HG03025 (cell line): ENCODE measurements around the gene ACHE.
A peak's percentile ranks its signal among the peaks of the same experiment; 100 is the strongest.
"Not testable (repeated sequence)": the region's sequence is repeated elsewhere in the genome, so short reads cannot be mapped to it uniquely, and the experiment has no call there.

Experiments
- ATAC-seq: cut with Tn5 transposase; IDR thresholded peaks from one replicate; pipeline ENCODE4 v1.9.1; 2021; ENCODE audit warnings: mild to moderate bottlenecking, moderate library complexity; ENCODE audit not compliant: unreplicated experiment, low FRiP score

ACHE gene

DNA sequence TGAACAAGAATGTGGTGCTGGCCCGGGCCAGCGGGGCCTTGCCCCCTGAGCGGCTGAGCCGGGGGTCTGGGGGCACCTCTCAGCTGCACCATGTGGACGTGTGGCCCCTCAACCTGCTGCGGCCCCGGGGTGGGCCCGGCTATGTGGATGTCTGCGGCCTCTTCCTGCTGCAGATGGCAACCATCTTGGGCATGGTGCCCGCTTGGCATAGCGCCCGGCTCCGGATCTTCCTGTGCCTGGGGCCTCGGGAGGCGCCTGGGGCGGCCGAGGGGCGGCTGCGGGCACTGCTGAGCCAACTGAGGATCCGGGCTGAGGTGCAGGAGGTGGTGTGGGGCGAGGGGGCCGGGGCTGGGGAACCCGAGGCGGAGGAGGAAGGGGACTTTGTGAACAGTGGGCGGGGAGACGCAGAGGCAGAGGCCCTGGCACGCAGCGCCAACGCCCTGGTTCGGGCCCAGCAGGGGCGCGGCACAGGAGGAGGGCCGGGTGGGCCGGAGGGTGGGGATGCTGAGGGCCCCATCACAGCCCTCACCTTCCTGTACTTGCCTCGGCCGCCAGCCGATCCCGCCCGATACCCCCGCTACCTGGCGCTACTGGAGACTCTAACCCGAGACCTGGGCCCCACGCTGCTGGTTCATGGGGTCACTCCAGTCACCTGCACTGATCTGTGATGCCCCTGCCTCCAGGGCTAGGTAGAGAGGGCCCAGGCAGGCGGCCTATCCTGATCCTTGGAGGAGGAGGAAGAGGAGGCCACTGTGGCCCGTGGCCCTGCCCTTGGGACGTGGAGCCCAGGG lies 29.6 kb downstream of the ACHE start:
- ATAC-seq: no peak

DNA sequence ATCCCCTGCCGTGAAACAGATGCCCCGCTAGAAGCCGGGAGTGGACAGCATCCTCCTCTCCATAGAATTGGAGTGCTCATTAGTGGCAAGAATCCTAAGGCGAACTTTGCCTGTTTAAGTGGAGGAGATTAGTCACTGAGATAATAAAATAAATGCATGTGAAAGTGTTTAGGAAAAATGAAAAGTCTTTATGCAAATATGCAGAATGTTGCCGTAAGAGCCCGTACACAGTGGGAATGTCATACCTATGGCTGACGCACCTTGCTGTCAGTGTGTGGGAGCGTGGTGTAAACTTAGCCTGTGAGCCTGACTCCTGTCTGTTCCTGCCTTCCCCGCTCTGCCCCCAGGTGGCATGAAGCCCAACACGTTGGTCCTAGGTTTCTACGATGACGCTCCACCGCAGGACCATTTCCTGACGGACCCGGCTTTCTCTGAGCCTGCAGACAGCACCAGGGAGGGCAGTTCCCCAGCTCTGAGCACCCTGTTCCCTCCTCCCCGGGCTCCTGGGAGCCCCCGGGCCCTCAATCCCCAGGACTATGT lies 30.2 kb downstream of the ACHE start:
- no peak for ATAC-seq

DNA sequence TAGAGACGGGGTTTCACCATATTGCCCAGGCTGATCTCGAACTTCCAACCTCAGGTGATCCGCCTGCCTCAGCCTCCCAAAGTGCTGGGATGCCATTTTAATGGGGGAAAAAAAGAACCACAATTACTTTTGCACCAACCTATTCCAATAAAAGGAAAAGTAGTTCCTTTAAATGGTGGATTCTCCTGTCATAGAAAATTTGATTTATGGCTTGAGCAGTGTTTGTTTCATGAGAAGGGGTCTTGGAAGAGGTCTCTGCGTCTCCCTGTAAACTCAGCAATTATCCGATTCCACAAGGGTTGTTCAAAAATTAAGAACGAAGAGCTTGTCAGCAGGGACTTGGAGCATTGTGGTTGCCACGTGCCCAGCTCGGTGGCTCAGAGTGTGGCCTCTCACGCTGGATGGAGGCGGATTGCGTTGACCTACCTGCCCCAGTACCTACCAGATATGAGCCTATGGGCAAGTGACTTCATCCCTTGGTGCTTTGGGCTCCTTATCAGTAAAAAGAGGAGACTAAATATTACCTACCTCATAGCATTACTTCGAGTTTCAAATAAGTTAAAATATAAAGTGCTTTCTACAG lies 31.3 kb downstream of the ACHE start:
- no peak for ATAC-seq

DNA sequence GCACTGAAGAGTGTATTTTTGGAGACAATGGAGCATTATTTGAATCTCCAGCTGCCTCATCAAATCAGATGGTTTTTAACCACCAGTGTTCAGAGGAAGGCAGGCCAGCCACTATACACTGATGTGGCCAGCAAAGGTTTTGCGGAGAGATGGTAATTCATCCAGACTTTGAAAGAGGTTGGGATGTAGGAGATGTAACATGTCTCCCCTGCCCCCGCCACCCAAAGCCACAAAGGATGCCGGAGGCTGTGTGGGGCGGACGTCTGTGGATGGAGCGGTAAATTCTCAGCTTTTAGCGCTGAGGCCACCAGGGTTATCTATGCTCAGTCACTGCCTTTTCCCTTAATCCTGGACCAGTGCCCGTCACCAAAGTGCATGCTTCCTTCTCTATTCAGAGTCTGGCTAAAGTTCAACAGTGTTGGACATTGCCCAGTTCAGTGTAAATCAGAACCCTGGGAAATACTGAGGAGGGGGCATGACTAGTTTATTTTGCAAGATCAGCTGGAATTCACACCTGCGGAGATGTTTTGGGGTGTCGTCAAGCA lies 32.2 kb downstream of the ACHE start:
- ATAC-seq: no peak

DNA sequence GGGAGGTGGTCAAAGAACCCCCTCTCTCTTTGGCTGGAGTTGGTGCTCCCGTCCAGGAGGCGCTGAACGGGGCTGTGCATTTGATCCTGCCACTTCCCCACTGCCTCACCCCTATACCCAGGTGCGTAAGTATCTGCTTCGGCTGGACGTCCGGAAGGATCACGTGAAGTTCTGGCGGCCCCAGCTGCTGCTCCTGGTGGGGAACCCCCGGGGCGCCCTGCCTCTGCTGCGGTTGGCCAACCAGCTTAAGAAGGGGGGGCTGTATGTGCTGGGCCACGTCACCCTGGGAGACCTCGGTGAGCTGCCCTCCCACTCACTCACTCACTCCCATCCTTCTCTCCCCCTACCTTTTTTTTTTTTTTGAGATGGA lies 34.1 kb downstream of the ACHE start:
- ATAC-seq: no peak

DNA sequence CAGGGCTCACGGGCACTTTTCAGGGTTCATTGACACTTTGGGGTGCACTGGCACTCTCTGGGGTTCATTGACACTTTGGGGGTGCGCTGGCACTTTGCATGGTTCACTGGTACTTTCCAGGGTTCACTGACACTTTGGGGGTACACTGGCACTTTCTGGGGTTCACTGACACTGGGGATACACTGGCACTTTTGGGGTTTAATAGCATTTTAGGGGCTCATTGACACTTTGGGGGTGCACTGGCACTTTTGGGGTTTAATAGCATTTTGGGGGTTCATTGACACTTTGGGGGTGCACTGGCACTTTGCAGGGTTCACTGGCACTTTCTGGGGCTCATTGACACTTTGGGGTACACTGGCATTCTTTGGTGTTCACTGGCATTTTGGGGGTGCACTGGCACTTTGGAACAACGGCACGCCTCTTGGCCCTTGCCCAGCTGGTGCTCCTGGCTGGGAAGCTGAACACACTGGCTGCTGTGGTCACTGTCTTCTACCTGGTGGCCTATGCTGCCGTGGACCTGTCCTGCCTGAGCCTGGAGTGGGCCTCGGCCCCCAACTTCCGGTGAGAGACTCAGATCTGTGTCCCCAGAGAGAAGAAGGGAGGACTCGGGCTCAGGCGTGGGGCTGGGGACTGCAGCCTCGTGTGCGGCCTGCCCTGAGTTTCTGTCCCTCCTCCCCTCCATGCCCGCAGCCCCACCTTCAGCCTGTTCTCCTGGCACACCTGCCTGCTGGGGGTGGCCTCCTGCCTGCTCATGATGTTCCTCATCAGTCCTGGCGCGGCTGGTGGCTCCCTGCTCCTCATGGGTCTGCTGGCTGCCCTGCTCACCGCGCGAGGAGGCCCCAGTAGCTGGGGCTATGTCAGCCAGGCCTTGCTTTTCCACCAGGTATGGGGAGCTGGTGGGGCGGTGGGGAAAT lies 34.7 kb downstream of the ACHE start:
- no peak for ATAC-seq

DNA sequence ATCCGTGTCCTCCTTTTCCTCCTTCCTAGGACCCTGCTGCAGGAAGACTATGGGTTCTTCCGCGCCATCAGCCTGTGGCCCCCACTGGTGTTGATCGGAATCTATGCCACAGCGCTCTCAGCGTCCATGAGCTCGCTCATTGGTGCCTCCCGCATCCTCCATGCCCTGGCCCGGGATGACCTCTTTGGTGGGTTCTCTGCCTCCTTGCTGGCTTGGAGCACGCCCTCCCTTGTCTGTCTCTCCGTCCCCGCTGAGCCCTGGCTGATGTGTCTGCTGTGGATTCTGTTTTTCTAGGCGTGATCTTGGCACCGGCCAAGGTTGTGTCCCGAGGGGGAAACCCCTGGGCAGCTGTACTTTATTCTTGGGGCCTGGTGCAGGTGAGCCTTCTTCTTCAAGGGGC lies 35.8 kb downstream of the ACHE start:
- no peak for ATAC-seq

DNA sequence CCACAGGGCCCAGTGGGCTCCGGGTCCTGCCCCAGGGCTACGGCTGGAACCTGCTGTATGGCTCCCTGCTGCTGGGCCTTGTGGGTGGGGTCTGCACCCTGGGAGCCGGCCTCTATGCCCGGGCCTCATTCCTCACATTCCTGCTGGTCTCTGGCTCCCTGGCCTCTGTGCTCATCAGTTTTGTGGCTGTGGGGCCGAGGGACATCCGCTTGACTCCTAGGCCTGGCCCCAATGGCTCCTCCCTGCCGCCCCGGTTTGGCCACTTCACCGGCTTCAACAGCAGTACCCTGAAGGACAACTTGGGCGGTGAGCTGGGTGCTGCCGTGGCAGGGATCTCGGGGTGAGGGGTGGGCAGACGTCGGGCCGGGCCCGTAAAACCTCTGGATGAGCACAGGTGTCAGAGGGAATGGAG lies 38.8 kb downstream of the ACHE start:
- ATAC-seq: no peak

DNA sequence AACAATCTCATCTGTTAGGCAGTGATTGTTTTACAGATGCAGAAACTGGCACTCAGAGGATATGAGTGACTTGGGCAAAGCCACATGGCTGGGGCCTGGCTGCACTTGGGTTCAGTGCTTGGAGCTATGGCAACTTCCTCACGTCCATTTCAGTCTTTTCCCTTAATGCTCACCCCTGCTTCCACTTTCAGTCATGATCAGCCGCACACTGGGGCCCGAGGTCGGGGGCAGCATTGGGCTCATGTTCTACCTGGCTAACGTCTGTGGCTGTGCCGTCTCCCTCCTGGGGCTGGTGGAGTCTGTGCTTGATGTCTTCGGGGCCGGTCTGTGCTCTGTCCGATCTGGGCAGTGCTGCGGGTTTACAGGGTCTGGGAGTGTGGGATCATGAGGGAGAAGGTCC lies 40.2 kb downstream of the ACHE start:
- ATAC-seq: no peak

DNA sequence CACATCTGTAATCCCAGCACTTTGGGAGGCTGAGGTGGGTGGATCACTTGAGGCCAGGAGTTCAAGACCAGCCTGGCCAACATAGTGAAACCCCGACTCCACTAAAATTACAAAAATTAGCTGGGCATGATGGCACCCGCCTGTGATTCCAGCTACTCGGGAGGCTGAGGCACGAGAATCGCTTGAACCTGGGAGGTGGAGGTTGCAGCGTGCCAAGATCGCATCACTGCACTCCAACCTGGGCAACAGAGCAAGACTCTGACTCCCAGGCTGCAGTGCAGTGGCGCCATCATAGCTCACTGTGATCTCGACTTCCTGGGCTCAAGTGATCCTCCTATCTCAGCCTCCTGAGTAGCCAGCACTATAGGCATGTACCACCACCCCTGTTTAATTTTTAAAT lies 40.8 kb downstream of the ACHE start:
- ATAC-seq: not testable (repeated sequence)

DNA sequence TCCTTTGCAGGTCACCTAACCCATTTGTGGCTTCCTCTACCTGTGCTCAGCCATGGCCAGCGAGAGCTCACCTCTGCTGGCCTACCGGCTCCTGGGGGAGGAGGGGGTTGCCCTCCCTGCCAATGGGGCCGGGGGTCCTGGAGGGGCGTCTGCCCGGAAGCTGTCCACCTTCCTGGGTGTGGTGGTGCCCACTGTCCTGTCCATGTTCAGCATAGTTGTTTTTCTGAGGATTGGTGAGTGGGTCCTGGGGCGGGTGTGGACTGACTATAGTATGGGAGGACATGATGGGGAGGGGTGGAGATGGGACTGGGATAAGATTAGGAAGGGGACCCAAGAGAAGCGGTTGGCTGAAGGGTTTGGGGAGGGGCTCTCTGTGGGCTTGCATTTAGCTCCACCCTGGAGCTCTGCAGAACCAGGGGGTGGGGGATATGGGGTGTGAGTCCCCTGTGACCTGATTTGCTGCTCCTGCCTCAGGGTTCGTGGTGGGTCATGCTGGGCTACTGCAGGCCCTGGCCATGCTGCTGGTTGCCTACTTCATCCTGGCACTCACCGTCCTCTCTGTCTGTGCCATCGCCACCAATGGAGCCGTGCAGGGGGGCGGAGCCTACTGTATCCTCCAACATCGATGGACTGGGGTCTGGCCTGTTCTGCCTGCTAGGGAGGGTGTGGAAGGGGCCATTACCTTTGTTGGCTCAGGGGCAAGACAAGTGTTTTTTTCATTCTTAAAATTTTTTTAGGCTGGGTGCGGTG lies 41.4 kb downstream of the ACHE start:
- ATAC-seq: no peak

DNA sequence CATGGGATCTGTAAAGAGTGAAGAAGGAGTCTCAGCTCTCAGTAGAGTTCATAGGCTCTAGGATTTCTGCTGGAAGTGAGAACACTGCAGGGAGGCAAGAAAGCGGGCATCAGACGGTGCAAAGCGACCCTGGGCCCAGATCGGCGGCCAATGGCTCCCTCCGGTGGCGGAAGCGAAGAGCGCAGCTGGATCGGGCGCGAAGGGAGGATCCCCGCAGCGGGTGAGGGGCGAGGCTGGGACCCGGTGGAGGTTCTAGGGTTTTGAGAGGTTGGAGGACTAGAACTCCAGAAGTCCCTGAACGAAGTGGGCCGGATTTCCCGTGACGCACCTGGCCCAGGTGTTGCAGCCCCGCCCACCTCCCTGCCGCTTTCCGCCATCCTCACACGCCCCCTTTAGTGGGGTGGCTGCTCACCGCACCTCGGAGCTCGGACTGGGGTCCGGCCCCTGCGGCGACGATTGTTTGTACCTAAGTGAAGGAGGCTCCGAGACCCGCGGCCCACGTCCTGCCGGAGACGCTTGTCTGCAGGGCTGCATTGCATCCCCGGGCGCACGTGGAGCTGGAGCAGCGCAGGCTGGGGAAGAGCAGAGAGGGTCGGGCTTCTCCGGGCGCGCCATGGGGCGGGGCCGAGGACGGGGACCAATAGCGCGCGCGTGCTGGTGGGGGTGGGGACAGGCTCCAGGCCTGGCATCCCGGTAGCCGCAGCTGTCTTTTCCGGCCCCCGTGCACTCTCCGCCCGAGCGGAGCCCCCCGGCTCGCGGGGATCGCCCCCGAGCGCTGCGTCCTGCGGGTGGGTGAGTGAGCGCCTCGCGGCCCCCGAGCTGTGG lies 43.4 kb downstream of the ACHE start, which contains the start of gene SLC12A9:
Gene SLC12A9 (plus strand): TSS at position 666 of the 825 bp plus-strand sequence. CDS start 1,485 bp downstream, outside the sequence.
- peak; percentile 92 for ATAC-seq

DNA sequence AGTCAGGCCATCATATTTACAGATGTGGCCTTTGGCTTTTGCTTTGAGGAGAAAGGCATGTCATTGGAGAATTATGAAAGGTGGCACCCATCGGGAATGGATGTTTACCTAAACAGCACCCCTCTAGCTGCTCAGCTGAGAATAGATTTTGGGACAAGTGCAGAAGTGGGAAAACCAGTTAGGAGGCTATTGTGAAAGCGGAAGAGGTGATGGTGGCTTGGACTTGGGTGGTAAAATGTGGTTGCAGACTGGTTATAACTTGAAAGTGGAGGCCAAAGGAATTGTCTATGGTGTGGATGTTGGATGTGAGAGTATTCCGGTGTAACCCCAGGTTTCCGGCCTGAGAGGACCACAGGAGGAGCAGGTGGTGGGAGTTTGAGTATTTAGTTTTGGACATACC lies 48.3 kb downstream of the ACHE start:
- no peak for ATAC-seq

DNA sequence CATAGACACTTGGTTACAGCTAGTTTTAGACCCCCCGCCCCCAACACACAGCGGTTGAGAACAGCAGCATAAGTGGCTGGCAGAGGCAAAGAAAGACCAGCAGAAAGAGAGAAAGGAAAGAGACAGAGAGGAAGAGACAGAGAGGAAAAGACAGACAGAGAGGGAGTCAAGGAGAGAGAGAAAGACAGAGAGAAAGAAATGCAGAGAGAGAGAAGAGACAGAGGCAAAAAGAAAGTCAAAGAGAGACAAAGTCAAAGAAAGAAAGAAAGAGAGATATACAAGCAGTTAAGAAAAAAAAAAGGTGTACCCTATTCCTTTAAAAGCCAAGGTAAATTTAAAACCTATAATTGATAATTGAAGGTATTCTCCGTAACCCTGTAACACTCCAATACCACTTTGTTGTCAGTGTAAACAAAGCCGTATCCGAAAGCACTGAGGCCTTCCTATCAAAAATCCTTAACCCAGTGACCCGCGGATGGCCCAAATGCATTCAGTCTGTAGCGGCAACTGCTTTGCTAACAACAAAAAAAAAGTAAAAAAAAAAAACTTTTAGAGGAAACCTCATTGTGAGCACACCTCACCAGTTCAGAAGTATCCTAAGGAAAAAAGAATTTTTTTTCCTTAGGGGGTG lies 55.1 kb downstream of the ACHE start:
- ATAC-seq: no peak
